WTC11 (cell line): ENCODE measurements around the gene GTPBP6. TPM values are rescaled to one million over a fixed set of nuclear protein-coding genes. Genes with fewer than 3 reads are reported as not detected.

ENCODE experiments used
- ATAC-seq: fragments of 200-7000 bp; cut with Tn5 transposase; 2 replicates; pipeline ENCODE4 v1.10.0; 2021; ENCODE audit warnings: mild to moderate bottlenecking, moderate library complexity
- CTCF ChIA-PET: fragments of 300-600 bp; sonication (Branson Sonifier 250); formaldehyde crosslinking; loops from one replicate; lab custom pipeline; 2021; ENCODE audit warnings: antibody characterized with exemption; lab: Charles Lee
- POLR2A ChIA-PET: fragments of 350-600 bp; sonication (Branson Sonifier 250); formaldehyde crosslinking; loops from one replicate; lab custom pipeline; 2021; ENCODE audit warnings: antibody characterized with exemption; lab: Charles Lee
- DNase-seq: peaks from one replicate; pipeline ENCODE4 v3.0.0; 2021; ENCODE audit warnings: low spot score
- H3K27ac Mint-ChIP-seq: 2 replicates; pipeline ENCODE4 v1.8.0; 2021; ENCODE audit warnings: mixed read lengths
- H3K27me3 Mint-ChIP-seq: 2 replicates; pipeline ENCODE4 v1.8.0; 2021; ENCODE audit warnings: low read depth, mild to moderate bottlenecking, moderate library complexity, mixed read lengths
- H3K36me3 Mint-ChIP-seq: 2 replicates; pipeline ENCODE4 v1.8.0; 2021; ENCODE audit warnings: mixed read lengths
- H3K4me1 Mint-ChIP-seq: 2 replicates; pipeline ENCODE4 v1.8.0; 2022; ENCODE audit warnings: mixed read lengths
- H3K4me3 Mint-ChIP-seq: 2 replicates; pipeline ENCODE4 v1.8.0; 2021; ENCODE audit warnings: mild to moderate bottlenecking, moderate library complexity, mixed read lengths
- H3K9me3 Mint-ChIP-seq: 2 replicates; pipeline ENCODE4 v1.8.0; 2021; ENCODE audit warnings: mixed read lengths
- ARID4B ChIP-seq: sonication (generic); formaldehyde crosslinking; IDR thresholded peaks from 2 replicates; pipeline ENCODE4 v1.8.0; 2023; ENCODE audit warnings: missing genetic modification reagents, mild to moderate bottlenecking, borderline replicate concordance
- CBFB ChIP-seq: sonication (generic); formaldehyde crosslinking; IDR thresholded peaks from 2 replicates; pipeline ENCODE4 v1.8.1; 2022; ENCODE audit warnings: mild to moderate bottlenecking, low read depth, missing genetic modification reagents
- CDX4 ChIP-seq: fragments of 250-450 bp; sonication (Bioruptor Pico); IDR thresholded peaks from 2 replicates; pipeline ENCODE4 v1.9.0; 2021; ENCODE audit warnings: moderate library complexity, mild to moderate bottlenecking, inconsistent platforms, borderline replicate concordance
- EMX1 ChIP-seq: fragments of 250-450 bp; sonication (Bioruptor Pico); IDR thresholded peaks from 2 replicates; pipeline ENCODE4 v1.8.0; 2021; ENCODE audit warnings: mild to moderate bottlenecking
- FOXP1 ChIP-seq: sonication (generic); formaldehyde crosslinking; IDR thresholded peaks from 2 replicates; pipeline ENCODE4 v1.8.0; 2022; ENCODE audit warnings: missing genetic modification reagents, mild to moderate bottlenecking, moderate library complexity, borderline replicate concordance
- FOXP4 ChIP-seq: sonication (generic); formaldehyde crosslinking; IDR thresholded peaks from 2 replicates; pipeline ENCODE4 v1.8.0; 2022; ENCODE audit warnings: mild to moderate bottlenecking, missing genetic modification reagents
- JAZF1 ChIP-seq: fragments of 250-450 bp; sonication (Bioruptor Pico); IDR thresholded peaks from 2 replicates; pipeline ENCODE4 v1.9.0; 2021; ENCODE audit warnings: moderate library complexity, mild to moderate bottlenecking, inconsistent platforms
- KAT7 ChIP-seq: sonication (generic); formaldehyde crosslinking; IDR thresholded peaks from 2 replicates; pipeline ENCODE4 v1.8.1; 2023; ENCODE audit warnings: missing genetic modification reagents, mild to moderate bottlenecking, borderline replicate concordance
- MLX ChIP-seq: sonication (generic); formaldehyde crosslinking; IDR thresholded peaks from 2 replicates; pipeline ENCODE4 v1.8.1; 2023; ENCODE audit warnings: mild to moderate bottlenecking, missing genetic modification reagents, moderate library complexity
- NR2C2 ChIP-seq: sonication (generic); formaldehyde crosslinking; IDR thresholded peaks from 2 replicates; pipeline ENCODE4 v1.8.0; 2022; ENCODE audit warnings: mild to moderate bottlenecking, missing genetic modification reagents
- SOX15 ChIP-seq: fragments of 250-450 bp; sonication (Bioruptor Pico); IDR thresholded peaks from 2 replicates; pipeline ENCODE4 v1.9.0; 2021; ENCODE audit warnings: mild to moderate bottlenecking
- ZNF121 ChIP-seq: sonication (generic); formaldehyde crosslinking; IDR thresholded peaks from 2 replicates; pipeline ENCODE4 v1.8.0; 2023; ENCODE audit warnings: missing genetic modification reagents
- ZNF219 ChIP-seq: sonication (generic); formaldehyde crosslinking; IDR thresholded peaks from 2 replicates; pipeline ENCODE4 v1.8.0; 2023; ENCODE audit warnings: missing genetic modification reagents, mild to moderate bottlenecking, borderline replicate concordance
- total RNA-seq: library from RNA; stranded (reverse); gene quantifications from 3 replicates; pipeline ENCODE4 v1.2.3, GENCODE V29; 2021
- TF ChIP-seq, protein P1 (sequence below): sonication (generic); formaldehyde crosslinking; conservative IDR thresholded peaks from 2 replicates; pipeline ENCODE4 v1.8.1; 2022; ENCODE audit warnings: mild to moderate bottlenecking, missing genetic modification reagents
- TF ChIP-seq, protein P2 (sequence below): sonication (generic); formaldehyde crosslinking; IDR thresholded peaks from 2 replicates; pipeline ENCODE4 v1.8.1; 2023; ENCODE audit warnings: mild to moderate bottlenecking, missing genetic modification reagents
- TF ChIP-seq, protein P3 (sequence below): sonication (generic); formaldehyde crosslinking; IDR thresholded peaks from 2 replicates; pipeline ENCODE4 v1.8.0; 2022; ENCODE audit warnings: missing genetic modification reagents
- TF ChIP-seq, protein P4 (sequence below): sonication (generic); formaldehyde crosslinking; IDR thresholded peaks from 2 replicates; pipeline ENCODE4 v1.8.1; 2022; ENCODE audit warnings: low read depth, mild to moderate bottlenecking, moderate library complexity, missing genetic modification reagents, borderline replicate concordance
- TF ChIP-seq, protein P5 (sequence below): sonication (generic); formaldehyde crosslinking; IDR thresholded peaks from 2 replicates; pipeline ENCODE4 v1.8.0; 2023; ENCODE audit warnings: mild to moderate bottlenecking, missing genetic modification reagents

GTPBP6 gene
- total RNA-seq, 1 experiment from 2014 or later, result 63.9 TPM

DNA sequence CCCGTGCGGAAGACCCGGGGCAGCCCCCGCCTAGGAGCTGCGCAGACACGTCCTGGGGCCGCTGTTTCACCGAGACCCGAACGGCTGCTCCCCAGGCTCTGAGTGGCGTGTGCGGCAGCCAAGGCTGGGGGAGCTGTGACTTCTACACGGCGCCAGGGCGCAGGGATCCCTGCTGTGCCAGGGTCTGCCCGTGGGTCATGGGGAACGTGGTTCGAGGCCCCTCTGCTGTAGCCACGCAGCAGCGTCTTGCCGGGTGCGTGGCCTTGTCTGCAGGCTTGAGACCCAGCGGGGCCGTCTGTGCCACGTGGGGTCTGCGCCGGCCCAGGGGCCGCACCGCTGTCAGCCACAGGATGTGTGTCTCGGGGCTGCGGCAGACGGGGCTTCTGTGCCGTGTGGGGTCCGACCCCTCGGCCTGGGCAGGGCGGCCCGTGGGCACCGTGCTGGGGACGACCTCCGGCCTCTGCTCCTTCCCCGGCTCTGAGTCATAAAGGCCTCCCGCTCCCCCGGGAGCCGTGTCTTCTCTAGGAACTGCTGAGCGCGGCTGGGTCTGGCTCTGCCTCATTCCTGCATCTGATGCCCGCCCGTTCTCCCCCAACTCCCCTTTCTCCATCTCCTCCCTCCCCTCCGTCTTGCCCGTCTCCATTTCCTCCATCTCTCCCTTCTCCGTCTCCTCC lies 12.7 kb upstream of the GTPBP6 start:
- Mint-ChIP-seq H3K27ac (no peak overlapping the region), H3K4me3 (peak overlapping the region; percentile 54), H3K4me1 (no peaks in the 10 kb centered on the region), H3K9me3 (no peaks in the 10 kb centered on the region), H3K27me3 (0 out of 2 replicates have a peak, but pooled peaks cover 11% of the 10 kb centered on the region), H3K36me3 (peaks cover 3% of the 10 kb centered on the region)
- DNase-seq, result peak; percentile 29
- ChIA-PET CTCF (no interaction called here), POLR2A (no interaction called here)
- peak; percentile 50 for ATAC-seq
- TF ChIP-seq MLX (CRISPR knock-in tag), result no peak
- TF ChIP-seq FOXP1 (CRISPR knock-in tag), result peak; percentile 66; the same call in 1 of the 2 replicates
- TF ChIP-seq ZNF121 (CRISPR knock-in tag), result no peak
- no peak for TF ChIP-seq JAZF1 (CRISPR knock-in tag)
- TF ChIP-seq, protein P1, sequence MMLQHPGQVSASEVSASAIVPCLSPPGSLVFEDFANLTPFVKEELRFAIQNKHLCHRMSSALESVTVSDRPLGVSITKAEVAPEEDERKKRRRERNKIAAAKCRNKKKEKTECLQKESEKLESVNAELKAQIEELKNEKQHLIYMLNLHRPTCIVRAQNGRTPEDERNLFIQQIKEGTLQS (CRISPR knock-in tag), result no peak
- no peak for TF ChIP-seq SOX15 (CRISPR knock-in tag)
- TF ChIP-seq, protein P2, sequence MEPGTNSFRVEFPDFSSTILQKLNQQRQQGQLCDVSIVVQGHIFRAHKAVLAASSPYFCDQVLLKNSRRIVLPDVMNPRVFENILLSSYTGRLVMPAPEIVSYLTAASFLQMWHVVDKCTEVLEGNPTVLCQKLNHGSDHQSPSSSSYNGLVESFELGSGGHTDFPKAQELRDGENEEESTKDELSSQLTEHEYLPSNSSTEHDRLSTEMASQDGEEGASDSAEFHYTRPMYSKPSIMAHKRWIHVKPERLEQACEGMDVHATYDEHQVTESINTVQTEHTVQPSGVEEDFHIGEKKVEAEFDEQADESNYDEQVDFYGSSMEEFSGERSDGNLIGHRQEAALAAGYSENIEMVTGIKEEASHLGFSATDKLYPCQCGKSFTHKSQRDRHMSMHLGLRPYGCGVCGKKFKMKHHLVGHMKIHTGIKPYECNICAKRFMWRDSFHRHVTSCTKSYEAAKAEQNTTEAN, result 0 out of 2 replicates have a peak, but pooled peaks have one; percentile 41
- 0 out of 2 replicates have a peak, but pooled peaks have one; percentile 48 for TF ChIP-seq FOXP4
- TF ChIP-seq EMX1 (CRISPR knock-in tag), result peak; percentile 64; the same call in 1 of the 2 replicates
- TF ChIP-seq CBFB (CRISPR knock-in tag), result no peak
- TF ChIP-seq, protein P3, sequence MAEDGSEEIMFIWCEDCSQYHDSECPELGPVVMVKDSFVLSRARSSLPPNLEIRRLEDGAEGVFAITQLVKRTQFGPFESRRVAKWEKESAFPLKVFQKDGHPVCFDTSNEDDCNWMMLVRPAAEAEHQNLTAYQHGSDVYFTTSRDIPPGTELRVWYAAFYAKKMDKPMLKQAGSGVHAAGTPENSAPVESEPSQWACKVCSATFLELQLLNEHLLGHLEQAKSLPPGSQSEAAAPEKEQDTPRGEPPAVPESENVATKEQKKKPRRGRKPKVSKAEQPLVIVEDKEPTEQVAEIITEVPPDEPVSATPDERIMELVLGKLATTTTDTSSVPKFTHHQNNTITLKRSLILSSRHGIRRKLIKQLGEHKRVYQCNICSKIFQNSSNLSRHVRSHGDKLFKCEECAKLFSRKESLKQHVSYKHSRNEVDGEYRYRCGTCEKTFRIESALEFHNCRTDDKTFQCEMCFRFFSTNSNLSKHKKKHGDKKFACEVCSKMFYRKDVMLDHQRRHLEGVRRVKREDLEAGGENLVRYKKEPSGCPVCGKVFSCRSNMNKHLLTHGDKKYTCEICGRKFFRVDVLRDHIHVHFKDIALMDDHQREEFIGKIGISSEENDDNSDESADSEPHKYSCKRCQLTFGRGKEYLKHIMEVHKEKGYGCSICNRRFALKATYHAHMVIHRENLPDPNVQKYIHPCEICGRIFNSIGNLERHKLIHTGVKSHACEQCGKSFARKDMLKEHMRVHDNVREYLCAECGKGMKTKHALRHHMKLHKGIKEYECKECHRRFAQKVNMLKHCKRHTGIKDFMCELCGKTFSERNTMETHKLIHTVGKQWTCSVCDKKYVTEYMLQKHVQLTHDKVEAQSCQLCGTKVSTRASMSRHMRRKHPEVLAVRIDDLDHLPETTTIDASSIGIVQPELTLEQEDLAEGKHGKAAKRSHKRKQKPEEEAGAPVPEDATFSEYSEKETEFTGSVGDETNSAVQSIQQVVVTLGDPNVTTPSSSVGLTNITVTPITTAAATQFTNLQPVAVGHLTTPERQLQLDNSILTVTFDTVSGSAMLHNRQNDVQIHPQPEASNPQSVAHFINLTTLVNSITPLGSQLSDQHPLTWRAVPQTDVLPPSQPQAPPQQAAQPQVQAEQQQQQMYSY, result peak; percentile 37; the same call in 1 of the 2 replicates
- TF ChIP-seq, protein P4, sequence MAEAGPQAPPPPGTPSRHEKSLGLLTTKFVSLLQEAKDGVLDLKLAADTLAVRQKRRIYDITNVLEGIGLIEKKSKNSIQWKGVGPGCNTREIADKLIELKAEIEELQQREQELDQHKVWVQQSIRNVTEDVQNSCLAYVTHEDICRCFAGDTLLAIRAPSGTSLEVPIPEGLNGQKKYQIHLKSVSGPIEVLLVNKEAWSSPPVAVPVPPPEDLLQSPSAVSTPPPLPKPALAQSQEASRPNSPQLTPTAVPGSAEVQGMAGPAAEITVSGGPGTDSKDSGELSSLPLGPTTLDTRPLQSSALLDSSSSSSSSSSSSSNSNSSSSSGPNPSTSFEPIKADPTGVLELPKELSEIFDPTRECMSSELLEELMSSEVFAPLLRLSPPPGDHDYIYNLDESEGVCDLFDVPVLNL (CRISPR knock-in tag), result 0 out of 2 replicates have a peak, but pooled peaks have one; percentile 50
- TF ChIP-seq NR2C2, result no peak
- no peak; the same call in 1 of the 2 replicates for TF ChIP-seq ARID4B
- TF ChIP-seq KAT7 (CRISPR knock-in tag), result 0 out of 2 replicates have a peak, but pooled peaks have one; percentile 39
- no peak for TF ChIP-seq CDX4
- TF ChIP-seq, protein P5, sequence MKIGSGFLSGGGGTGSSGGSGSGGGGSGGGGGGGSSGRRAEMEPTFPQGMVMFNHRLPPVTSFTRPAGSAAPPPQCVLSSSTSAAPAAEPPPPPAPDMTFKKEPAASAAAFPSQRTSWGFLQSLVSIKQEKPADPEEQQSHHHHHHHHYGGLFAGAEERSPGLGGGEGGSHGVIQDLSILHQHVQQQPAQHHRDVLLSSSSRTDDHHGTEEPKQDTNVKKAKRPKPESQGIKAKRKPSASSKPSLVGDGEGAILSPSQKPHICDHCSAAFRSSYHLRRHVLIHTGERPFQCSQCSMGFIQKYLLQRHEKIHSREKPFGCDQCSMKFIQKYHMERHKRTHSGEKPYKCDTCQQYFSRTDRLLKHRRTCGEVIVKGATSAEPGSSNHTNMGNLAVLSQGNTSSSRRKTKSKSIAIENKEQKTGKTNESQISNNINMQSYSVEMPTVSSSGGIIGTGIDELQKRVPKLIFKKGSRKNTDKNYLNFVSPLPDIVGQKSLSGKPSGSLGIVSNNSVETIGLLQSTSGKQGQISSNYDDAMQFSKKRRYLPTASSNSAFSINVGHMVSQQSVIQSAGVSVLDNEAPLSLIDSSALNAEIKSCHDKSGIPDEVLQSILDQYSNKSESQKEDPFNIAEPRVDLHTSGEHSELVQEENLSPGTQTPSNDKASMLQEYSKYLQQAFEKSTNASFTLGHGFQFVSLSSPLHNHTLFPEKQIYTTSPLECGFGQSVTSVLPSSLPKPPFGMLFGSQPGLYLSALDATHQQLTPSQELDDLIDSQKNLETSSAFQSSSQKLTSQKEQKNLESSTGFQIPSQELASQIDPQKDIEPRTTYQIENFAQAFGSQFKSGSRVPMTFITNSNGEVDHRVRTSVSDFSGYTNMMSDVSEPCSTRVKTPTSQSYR (CRISPR knock-in tag), result no peak
- TF ChIP-seq ZNF219, result no peak
